Measurements from ENCODE around the gene NECTIN3. TPM values are rescaled to one million over a fixed set of nuclear protein-coding genes. Genes with fewer than 3 reads are reported as not detected.

NECTIN3 gene
- total RNA-seq, 1 donor from 2014 or later = 29.9 TPM

DNA sequence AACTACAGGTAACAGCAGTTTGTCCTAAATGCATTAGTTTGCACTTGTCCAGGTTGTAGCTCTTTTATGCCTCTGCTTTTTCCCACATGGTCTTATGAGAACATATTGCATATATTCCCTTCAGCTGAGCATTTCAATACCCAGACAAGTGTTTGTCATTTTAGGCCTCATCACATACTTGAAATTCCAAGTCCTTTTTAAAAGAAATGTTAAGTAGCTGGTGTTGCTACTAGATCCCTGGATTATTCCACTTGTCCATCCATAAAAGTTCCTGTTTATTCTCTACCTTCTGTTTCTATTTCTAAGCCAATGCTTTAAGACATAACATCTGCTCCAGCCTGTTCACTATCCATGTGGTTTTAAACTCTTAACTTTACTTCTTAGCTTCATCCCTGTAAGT is 128.4 kb downstream of the NECTIN3 start:
- peak; percentile 3 for DNase-seq (ENCODE audit: low spot score)

DNA sequence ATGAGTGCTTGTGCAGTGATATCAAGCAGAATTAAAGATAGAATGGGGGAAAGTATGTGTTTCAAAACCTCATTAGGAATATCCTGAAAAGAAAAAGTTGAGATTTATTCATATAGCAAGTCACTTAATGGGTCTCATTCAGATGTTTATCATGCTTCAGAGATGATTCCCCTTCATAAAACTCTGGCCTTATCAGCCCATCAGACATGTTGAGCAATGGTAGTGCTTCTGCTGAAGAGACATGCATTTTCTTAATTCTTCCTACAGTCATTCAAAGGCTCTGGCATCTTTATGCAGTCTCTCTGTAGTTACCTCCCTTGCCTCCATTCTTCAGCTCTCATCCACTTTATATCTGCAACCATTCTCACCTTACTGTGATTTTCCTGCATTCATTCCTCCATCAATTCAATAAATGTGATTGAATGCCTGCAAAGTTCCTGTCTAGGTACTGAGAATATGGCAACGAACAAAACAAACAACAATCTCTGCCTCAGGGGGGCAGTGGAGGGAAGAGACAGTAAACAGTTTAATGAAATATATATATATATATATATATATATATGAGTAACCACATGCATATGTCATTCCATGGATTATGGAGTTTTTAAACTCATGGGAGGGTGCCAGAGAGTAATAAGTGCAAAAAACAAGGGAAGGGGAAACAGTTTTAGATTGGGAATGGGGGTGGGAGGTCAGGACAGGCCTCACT is 138.5 kb downstream of the NECTIN3 start:
- peak; percentile 67 for DNase-seq (ENCODE audit: low spot score)

DNA sequence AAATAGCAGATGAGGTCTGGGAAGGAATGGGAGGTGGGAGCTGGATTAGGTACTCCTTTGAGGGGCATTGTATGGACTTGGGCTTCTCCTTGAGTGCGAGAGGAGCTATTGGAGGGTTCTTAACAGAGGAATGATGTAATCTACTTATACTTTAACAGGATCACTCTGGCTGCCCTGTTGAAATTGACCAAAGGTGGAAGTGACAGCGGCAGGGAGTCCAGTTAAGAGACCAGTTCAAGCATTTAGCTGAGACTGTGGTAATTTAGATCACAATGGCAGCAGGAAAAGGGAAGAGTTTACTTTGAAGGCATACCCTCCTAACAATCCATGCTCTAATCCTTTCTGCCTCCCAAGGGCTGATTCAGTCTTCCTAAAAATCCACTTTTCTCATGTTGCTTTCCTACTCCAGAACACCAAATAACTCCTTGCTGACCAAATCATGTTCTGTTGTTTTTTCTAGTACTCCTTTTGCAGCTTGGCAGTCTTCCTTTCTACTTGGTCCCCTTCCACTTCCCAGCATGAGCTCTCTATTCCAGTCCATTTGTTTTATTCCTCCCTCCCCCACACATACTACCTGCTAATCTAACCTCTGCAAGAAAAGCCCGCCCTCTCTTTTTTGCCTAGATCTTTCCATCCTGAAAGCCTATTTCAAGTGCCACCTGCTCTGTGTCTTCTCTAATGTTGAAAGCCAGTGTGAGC is 139.4 kb downstream of the NECTIN3 start:
- no peak for DNase-seq (ENCODE audit: low spot score)

DNA sequence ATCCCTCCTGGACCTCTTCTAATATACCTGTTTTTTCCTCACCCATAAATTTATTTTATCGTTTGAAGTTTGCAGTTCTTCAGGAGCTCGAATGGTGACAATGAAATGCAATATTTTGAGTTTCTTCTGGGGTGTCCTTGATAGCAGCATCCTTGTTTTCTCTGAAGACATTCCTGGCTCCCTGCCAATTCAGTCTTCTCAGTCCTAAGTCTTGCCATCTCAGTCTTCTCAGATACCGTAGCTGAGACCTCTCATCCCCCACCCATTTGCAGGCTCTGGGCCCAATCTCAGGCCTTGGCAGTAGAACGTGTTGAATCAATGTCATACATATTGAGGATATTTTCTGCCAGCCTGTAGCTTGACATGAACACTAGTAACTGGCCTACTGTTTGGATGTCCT is 140.9 kb downstream of the NECTIN3 start:
- DNase-seq (ENCODE audit: low spot score) = no peak

DNA sequence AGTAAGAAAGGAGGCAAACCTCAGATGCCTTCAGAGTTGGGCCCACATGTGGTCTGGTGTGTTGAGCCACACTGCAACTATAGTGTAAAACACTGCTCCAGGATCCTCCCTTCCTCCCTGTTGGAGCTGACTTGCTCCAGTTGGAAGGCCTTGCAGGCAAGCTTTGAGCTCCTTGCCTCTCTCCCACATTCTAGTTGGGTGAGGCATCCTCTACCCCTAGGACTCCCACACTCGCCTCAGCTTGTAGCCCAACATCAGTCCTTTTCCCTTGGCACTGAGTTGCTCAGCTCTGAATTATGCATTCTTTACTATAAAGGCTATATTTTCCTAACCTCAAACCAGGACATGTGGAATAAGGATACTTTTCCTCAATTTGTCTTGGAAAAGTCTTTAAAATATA is 143.9 kb downstream of the NECTIN3 start:
- DNase-seq (ENCODE audit: low spot score) = no peak

DNA sequence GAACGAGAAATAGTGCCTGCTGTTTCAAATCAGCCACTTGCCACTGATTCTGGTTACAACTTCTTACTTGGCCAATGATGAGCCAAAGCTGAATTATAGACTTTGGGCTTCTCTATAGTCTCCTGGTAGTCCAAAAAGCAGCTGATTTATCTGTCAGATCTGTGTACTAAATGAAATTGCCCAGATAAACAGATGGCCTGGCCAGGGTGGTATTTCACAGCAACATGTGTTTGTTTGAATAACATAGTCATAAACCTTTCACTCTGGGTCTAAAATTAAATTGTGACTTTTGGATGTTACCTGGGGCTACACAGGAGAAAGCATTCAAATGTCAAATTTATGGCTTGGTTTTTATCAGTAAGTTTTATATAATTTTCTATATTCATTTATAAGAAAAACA is 147.0 kb downstream of the NECTIN3 start:
- no peak for DNase-seq (ENCODE audit: low spot score)

DNA sequence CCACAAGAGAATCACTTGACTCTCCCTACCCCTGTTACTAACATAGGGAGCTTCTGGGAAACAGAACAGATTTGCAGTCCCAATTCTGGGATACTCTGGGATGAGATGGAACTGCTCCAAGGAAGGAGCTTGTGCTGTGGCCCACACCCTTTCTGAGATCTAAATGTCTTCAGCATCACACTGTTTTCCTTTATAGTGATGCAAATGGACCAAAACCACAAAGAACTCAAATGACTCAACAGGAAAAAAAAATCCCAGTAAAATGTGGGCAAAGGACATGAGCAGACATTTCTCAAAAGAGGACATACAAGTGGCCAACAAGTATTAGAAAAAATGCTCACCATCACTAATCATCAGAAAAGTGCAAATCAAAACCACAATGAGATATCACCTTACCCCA is 155.6 kb downstream of the NECTIN3 start:
- no peak for DNase-seq (ENCODE audit: low spot score)

DNA sequence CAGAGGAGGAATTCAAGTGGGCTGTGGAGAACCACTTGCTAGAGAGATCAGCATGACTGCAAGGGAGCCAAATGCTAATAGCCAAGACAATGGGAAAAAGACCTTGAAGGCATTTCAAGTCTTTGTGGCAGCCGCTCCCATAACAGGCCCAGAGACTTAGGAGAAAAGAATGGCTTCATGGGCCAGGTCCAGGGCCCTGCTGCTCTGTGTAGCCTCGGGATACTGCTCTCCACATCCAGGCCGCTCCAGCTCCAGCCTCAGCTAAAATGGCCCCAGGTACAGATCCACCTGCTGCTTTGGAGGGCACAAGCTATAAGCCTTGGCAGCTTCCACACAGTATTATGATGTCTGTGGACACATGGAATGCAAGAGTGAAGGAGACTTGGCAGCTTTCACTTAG is 157.7 kb downstream of the NECTIN3 start:
- DNase-seq (ENCODE audit: low spot score) = no peak

DNA sequence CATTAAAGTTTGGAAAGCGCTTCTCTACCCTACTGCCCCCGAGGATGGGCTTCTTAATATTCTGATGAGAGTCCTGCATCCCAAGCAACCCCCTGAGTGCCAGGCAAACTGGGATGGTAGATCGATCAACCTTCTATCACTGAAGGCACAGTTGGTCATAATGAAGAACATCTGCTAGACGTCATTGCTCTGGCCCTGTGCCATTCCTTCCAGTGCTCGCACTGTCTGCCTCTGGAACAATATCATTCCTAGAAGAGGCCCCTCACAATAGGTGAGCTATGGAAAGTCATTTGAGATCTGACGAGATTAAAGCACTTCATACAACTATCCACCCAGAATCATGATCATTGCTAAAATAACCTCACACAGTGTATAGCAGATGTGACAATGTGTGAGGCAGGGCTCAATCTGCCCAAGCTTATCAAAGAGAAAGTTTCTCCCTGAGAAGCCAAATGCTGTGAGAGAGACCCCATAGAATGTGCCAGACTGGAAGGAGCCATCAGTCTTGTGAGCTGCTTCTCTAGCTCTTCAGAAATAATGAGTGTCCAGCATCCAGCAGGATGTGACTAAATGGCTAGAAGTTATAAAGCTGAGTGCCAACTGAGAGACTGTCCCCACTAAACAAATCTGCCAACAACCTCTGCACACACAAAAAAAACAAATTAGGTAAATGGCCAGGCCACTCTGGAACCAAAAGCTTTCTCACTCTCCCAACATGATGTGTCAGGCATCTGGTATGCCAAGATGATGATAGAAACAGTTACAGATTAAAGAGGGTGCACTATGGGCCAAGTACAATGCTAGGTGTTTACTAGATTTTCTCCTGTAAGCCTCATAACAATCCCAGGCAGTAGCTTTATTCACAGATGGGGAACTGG is 165.5 kb downstream of the NECTIN3 start:
- no peak for DNase-seq (ENCODE audit: low spot score)

DNA sequence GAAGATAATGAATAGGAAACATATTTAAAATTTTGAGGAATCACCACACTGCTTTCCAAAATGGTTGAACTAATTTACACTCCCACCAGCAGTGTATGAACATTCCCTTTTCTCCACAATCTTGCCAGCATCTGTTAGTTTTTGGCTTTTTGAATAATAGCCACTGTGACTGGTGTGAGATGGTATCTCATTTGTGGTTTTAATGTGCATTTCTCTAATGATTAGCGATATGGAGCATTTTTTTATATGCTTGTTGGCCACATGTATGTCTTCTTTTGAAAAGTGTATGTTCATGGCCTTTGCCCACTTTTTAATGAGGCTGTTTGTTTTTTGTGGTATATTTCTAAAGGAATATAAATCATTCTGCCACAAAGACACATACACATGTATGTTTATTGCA is 166.3 kb downstream of the NECTIN3 start:
- DNase-seq (ENCODE audit: low spot score) = no peak

DNA sequence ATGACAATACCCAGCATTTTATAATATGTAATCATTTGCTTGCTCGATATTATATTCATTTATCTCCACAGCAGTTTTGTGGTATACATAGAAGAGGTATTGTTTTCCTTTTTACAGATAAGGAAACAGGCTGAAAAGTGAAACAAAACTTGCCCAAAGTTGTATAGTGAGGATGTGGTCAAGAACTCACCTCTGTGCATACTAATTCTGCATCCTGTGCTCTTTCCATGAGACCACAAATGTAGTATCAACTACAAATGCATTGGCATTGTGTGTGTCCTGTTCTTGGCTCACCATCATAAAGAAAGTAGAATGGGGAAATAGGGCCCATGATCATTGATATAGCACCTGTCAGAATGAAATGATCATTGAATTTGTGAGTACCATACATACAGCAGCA is 167.3 kb downstream of the NECTIN3 start:
- DNase-seq (ENCODE audit: low spot score) = no peak

DNA sequence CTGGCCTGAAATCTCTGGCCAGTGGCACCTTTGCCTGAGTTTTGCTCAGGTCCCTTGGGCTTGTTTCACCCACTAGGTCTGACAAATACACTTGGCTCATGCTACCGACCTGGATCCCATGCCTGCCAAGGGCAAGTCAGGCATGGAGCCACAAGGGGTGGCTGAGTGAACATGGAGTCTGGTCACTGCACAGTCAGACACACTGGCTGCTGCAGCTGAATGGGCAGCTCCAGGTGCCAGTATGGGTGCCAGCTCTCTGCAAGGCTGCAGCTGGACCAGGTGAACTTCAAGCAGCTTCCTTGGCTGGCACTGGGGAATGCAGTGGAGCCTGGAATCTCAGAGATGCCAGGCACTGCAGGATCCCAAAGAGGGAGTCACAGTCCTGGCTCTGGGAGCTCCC is 170.3 kb downstream of the NECTIN3 start:
- no peak for DNase-seq (ENCODE audit: low spot score)

Measured in umbilical cord (tissue), 2 donors.